Mesendoderm (in vitro differentiated cells): ENCODE data around the gene PCDHB7.
"Not testable (repeated sequence)": the region's sequence is repeated elsewhere in the genome, so short reads cannot be mapped to it uniquely, and the experiment has no call there.

Experiments
- DNase-seq: peaks from one replicate; pipeline ENCODE4 v3.0.0; 2013
- H2AK5ac ChIP-seq: 2 replicates; pipeline ENCODE4 v1.6.1; 2013; ENCODE audit warnings: low read length, inconsistent platforms
- H2BK120ac ChIP-seq: 2 replicates; pipeline ENCODE4 v1.6.1; 2013; ENCODE audit warnings: low read depth, mild to moderate bottlenecking, low read length, moderate library complexity, mixed read lengths
- H2BK15ac ChIP-seq: replicated peaks from 2 replicates; pipeline ENCODE4 v1.6.1; 2013; ENCODE audit warnings: low read depth, mild to moderate bottlenecking, moderate library complexity
- H2BK5ac ChIP-seq: 2 replicates; pipeline ENCODE4 v1.6.1; 2013; ENCODE audit warnings: low read length, inconsistent platforms
- H3K18ac ChIP-seq: 2 replicates; pipeline ENCODE4 v1.6.1; 2013; ENCODE audit warnings: mild to moderate bottlenecking, low read length, mixed read lengths
- H3K23ac ChIP-seq: one replicate; pipeline ENCODE4 v1.6.1; 2013; ENCODE audit warnings: low read length
- H3K27ac ChIP-seq: 2 replicates; pipeline ENCODE4 v1.5.1; 2013; ENCODE audit warnings: low read depth, mild to moderate bottlenecking, inconsistent platforms, low read length, moderate library complexity
- H3K27me3 ChIP-seq: 2 replicates; pipeline ENCODE4 v1.6.1; 2013; ENCODE audit warnings: low read length, control low read depth, mild to moderate bottlenecking, inconsistent platforms; ENCODE audit not compliant: insufficient read depth, poor library complexity
- H3K36me3 ChIP-seq: 2 replicates; pipeline ENCODE4 v1.6.1; 2013; ENCODE audit warnings: low read length, inconsistent platforms; ENCODE audit not compliant: control insufficient read depth, insufficient read depth
- H3K4ac ChIP-seq: one replicate; pipeline ENCODE4 v1.6.1; 2013; ENCODE audit warnings: low read depth, mild to moderate bottlenecking, low read length, moderate library complexity
- H3K4me1 ChIP-seq: 2 replicates; pipeline ENCODE4 v1.6.1; 2013; ENCODE audit warnings: low read depth, low read length, inconsistent platforms; ENCODE audit not compliant: control insufficient read depth
- H3K4me2 ChIP-seq: 2 replicates; pipeline ENCODE4 v1.6.1; 2013; ENCODE audit warnings: low read length
- H3K4me3 ChIP-seq: 2 replicates; pipeline ENCODE4 v1.5.1; 2013; ENCODE audit warnings: mild to moderate bottlenecking, low read length
- H3K56ac ChIP-seq: one replicate; pipeline ENCODE4 v1.6.1; 2013; ENCODE audit warnings: low read length
- H3K79me1 ChIP-seq: 2 replicates; pipeline ENCODE4 v1.6.1; 2013; ENCODE audit warnings: low read length, inconsistent platforms
- H3K79me2 ChIP-seq: 2 replicates; pipeline ENCODE4 v1.6.1; 2013; ENCODE audit warnings: mild to moderate bottlenecking, low read length; ENCODE audit not compliant: control insufficient read depth, insufficient read depth
- H3K9ac ChIP-seq: 2 replicates; pipeline ENCODE4 v1.6.1; 2013; ENCODE audit warnings: low read length, inconsistent platforms
- H4K5ac ChIP-seq: one replicate; pipeline ENCODE4 v1.6.1; 2013; ENCODE audit warnings: low read length
- H4K8ac ChIP-seq: one replicate; pipeline ENCODE4 v1.6.1; 2013; ENCODE audit warnings: low read depth, mild to moderate bottlenecking, control low read depth, low read length, moderate library complexity
- WGBS: extraction: QIAGEN DNeasy Blood & Tissue Kit; methylation state at CpG from one replicate; pipeline ENCODE4 v1.1.7; 2013; ENCODE audit warnings: low lambda C conversion rate, missing lambda C conversion rate; ENCODE audit not compliant: insufficient coverage; ENCODE audit errors: extremely low coverage; 5-methylcytosine and 5-hydroxymethylcytosine counted together

Gene PCDHB7

GRCh38 chr5:141155540-141156374 lies 16.7 kb upstream of the PCDHB7 start:
- H2BK15ac ChIP-seq, result no peak overlapping the region

GRCh38 chr5:141157356-141157755 lies 15.1 kb upstream of the PCDHB7 start:
- not testable (repeated sequence) for H3K79me2 ChIP-seq, H3K27ac ChIP-seq, H3K56ac ChIP-seq, H2BK15ac ChIP-seq, H2BK5ac ChIP-seq, H3K9ac ChIP-seq, H2AK5ac ChIP-seq, DNase-seq, H3K4me3 ChIP-seq, H3K4me2 ChIP-seq, H3K4ac ChIP-seq, H3K27me3 ChIP-seq, H2BK120ac ChIP-seq, H4K8ac ChIP-seq, H3K18ac ChIP-seq, H3K4me1 ChIP-seq, H3K23ac ChIP-seq, H3K79me1 ChIP-seq, H4K5ac ChIP-seq, H3K36me3 ChIP-seq
- WGBS, result no CpG with 5 or more reads among the region's 38 CpGs

More at GRCh38 chr5:141155540-141156374, 16.7 kb upstream of the PCDHB7 start:
- DNase-seq, result peak; percentile 57
- Histone ChIP-seq H4K5ac (no peak overlapping the region), H3K18ac (no peak overlapping the region), H3K23ac (no peak overlapping the region), H3K4me2 (no peak overlapping the region), H3K79me1 (no peaks in the 10 kb centered on the region), H3K4me1 (no peaks in the 10 kb centered on the region), H3K4ac (no peak overlapping the region), H3K79me2 (no peaks in the 10 kb centered on the region), H4K8ac (no peak overlapping the region), H3K4me3 (no peak overlapping the region), H2BK5ac (no peak overlapping the region), H3K27ac (no peak overlapping the region), H3K36me3 (no peaks in the 10 kb centered on the region), H2AK5ac (no peak overlapping the region), H3K27me3 (no peaks in the 10 kb centered on the region), H3K56ac (no peak overlapping the region), H2BK120ac (no peak overlapping the region), H3K9ac (no peak overlapping the region)
- WGBS, result no CpG with 5 or more reads among the region's 21 CpGs

- not testable (repeated sequence) for H2BK15ac ChIP-seq, H3K4ac ChIP-seq, H2BK5ac ChIP-seq, H3K56ac ChIP-seq, H3K27me3 ChIP-seq, H4K5ac ChIP-seq, H3K4me2 ChIP-seq, H3K4me1 ChIP-seq, H2BK120ac ChIP-seq, H3K36me3 ChIP-seq, H3K9ac ChIP-seq, DNase-seq, H3K23ac ChIP-seq, H4K8ac ChIP-seq, H3K18ac ChIP-seq, H3K79me2 ChIP-seq, H2AK5ac ChIP-seq, H3K79me1 ChIP-seq, H3K27ac ChIP-seq, H3K4me3 ChIP-seq
- WGBS, result no CpG with 5 or more reads among the region's 28 CpGs
Measured at GRCh38 chr5:141157901-141158300, 14.5 kb upstream of the PCDHB7 start.

GRCh38 chr5:141174291-141175104 lies 2.1 kb downstream of the PCDHB7 start:
- H4K5ac ChIP-seq, H2BK5ac ChIP-seq, H3K23ac ChIP-seq, H3K79me1 ChIP-seq, H3K18ac ChIP-seq, H2AK5ac ChIP-seq, H4K8ac ChIP-seq, H3K4me2 ChIP-seq, H2BK120ac ChIP-seq, H3K36me3 ChIP-seq, H3K27me3 ChIP-seq, H3K4me1 ChIP-seq, H2BK15ac ChIP-seq, H3K56ac ChIP-seq, H3K4me3 ChIP-seq, H3K79me2 ChIP-seq, H3K9ac ChIP-seq, H3K27ac ChIP-seq, H3K4ac ChIP-seq, DNase-seq: not testable (repeated sequence)
- WGBS, result no CpG with 5 or more reads among the region's 79 CpGs

GRCh38 chr5:141175933-141176332 lies 3.5 kb downstream of the PCDHB7 start:
- Histone ChIP-seq H3K36me3 (no peaks in the 10 kb centered on the region), H4K8ac (no peak overlapping the region), H3K4me3 (no peak overlapping the region), H3K56ac (no peak overlapping the region), H3K9ac (no peak overlapping the region), H3K18ac (no peak overlapping the region), H3K27ac (no peak overlapping the region), H2BK5ac (no peak overlapping the region), H3K23ac (no peak overlapping the region), H2AK5ac (no peak overlapping the region), H3K4me1 (no peaks in the 10 kb centered on the region), H2BK120ac (no peak overlapping the region), H3K79me1 (no peaks in the 10 kb centered on the region), H3K27me3 (no peaks in the 10 kb centered on the region), H3K4ac (no peak overlapping the region), H3K79me2 (no peaks in the 10 kb centered on the region), H2BK15ac (no peak overlapping the region), H3K4me2 (no peak overlapping the region), H4K5ac (no peak overlapping the region)
- WGBS, result no CpG with 5 or more reads among the region's 1 CpG
- DNase-seq, result no peak
